ENCODE results near the gene DNAH8. TPM values are rescaled to one million over a fixed set of nuclear protein-coding genes. Genes with fewer than 3 reads are reported as not detected.
A peak's percentile ranks its signal among the peaks of the same experiment; 100 is the strongest.

Gene DNAH8
- total RNA-seq, 3 donors from 2014 or later (not counting 1 experiment from before 2014, with no cell fraction given) = 0.10 TPM; not detected in 2

- Mint-ChIP-seq H3K9me3 (no peaks in the 10 kb centered on the region), H3K36me3 (no peaks in the 10 kb centered on the region), H3K4me3 (no peak overlapping the region), H3K27me3 (ENCODE audit: low read depth in 2 of 2) (peaks cover 32 to 62% of the 10 kb centered on the region in 2 donors), H3K27ac (no peak overlapping the region), H3K4me1 (no peaks in the 10 kb centered on the region)
- H3K4me1 ChIP-seq (ENCODE audit: control insufficient read depth, insufficient read depth, low read length) = no peaks in the 10 kb centered on the region
- no peak overlapping the region for H3K27ac ChIP-seq (ENCODE audit: low read length)
- ATAC-seq (no peak), DNase-seq (no peak)
- 58% methylated on average over 2 of the region's 5 CpGs for WGBS (ENCODE audit: insufficient coverage)
- H3K27me3 ChIP-seq (ENCODE audit: control insufficient read depth, insufficient read depth, low read length) = peaks cover 3% of the 10 kb centered on the region
- no peak overlapping the region for H3K4me3 ChIP-seq (ENCODE audit: low read length)
- intact Hi-C loops (cut with micrococcal nuclease) = no loop called here
- no peaks in the 10 kb centered on the region for H3K9me3 ChIP-seq (ENCODE audit: control insufficient read depth, insufficient read depth, low read length)
- TF ChIP-seq CTCF (IDR thresholded peaks at IDR 0.05) = peak; percentile 11
- no peaks in the 10 kb centered on the region for H3K36me3 ChIP-seq (ENCODE audit: control insufficient read depth, insufficient read depth, low read length)
Observed at GRCh38 chr6:38739532-38739931, 24.4 kb downstream of the DNAH8 start.

GRCh38 chr6:38749473-38749872, 34.4 kb downstream of the DNAH8 start:
- H3K4me3 ChIP-seq (ENCODE audit: low read length) = no peak overlapping the region
- Mint-ChIP-seq H3K27ac (no peak overlapping the region), H3K4me1 (no peaks in the 10 kb centered on the region), H3K9me3 (no peaks in the 10 kb centered on the region), H3K27me3 (ENCODE audit: low read depth in 2 of 2) (peaks cover 17 to 36% of the 10 kb centered on the region in 2 donors), H3K36me3 (no peaks in the 10 kb centered on the region), H3K4me3 (no peak overlapping the region)
- TF ChIP-seq CTCF (IDR thresholded peaks at IDR 0.05) = no peak
- no peaks in the 10 kb centered on the region for H3K27me3 ChIP-seq (ENCODE audit: control insufficient read depth, insufficient read depth, low read length)
- no peaks in the 10 kb centered on the region for H3K36me3 ChIP-seq (ENCODE audit: control insufficient read depth, insufficient read depth, low read length)
- WGBS (ENCODE audit: insufficient coverage) = no CpG with 5 or more reads among the region's 1 CpG
- intact Hi-C loops (cut with micrococcal nuclease) = no loop called here
- DNase-seq (no peak), ATAC-seq (no peak)
- no peak overlapping the region for H3K27ac ChIP-seq (ENCODE audit: low read length)
- no peaks in the 10 kb centered on the region for H3K9me3 ChIP-seq (ENCODE audit: control insufficient read depth, insufficient read depth, low read length)
- H3K4me1 ChIP-seq (ENCODE audit: control insufficient read depth, insufficient read depth, low read length) = no peaks in the 10 kb centered on the region

- H3K27me3 ChIP-seq (ENCODE audit: control insufficient read depth, insufficient read depth, low read length) = no peaks in the 10 kb centered on the region
- H3K9me3 ChIP-seq (ENCODE audit: control insufficient read depth, insufficient read depth, low read length) = no peaks in the 10 kb centered on the region
- H3K27ac ChIP-seq (ENCODE audit: low read length) = no peak overlapping the region
- no peaks in the 10 kb centered on the region for H3K4me1 Mint-ChIP-seq
- H3K27ac Mint-ChIP-seq = no peak overlapping the region
- TF ChIP-seq CTCF (IDR thresholded peaks at IDR 0.05) = no peak
- no peak overlapping the region for H3K4me3 ChIP-seq (ENCODE audit: low read length)
- no peak for DNase-seq
- intact Hi-C loops (cut with micrococcal nuclease) = no loop called here
- H3K9me3 Mint-ChIP-seq = no peaks in the 10 kb centered on the region
- ATAC-seq = no peak
- H3K36me3 ChIP-seq (ENCODE audit: control insufficient read depth, insufficient read depth, low read length) = no peaks in the 10 kb centered on the region
- peaks cover 6 to 19% of the 10 kb centered on the region in 2 donors for H3K27me3 Mint-ChIP-seq (ENCODE audit: low read depth in 2 of 2)
- no peaks in the 10 kb centered on the region for H3K4me1 ChIP-seq (ENCODE audit: control insufficient read depth, insufficient read depth, low read length)
- H3K4me3 Mint-ChIP-seq = no peak overlapping the region
- no peaks in the 10 kb centered on the region for H3K36me3 Mint-ChIP-seq
- no CpG with 5 or more reads among the region's 1 CpG for WGBS (ENCODE audit: insufficient coverage)
Observed at GRCh38 chr6:38750968-38751615, 36.0 kb downstream of the DNAH8 start.

- Mint-ChIP-seq H3K4me1 (no peaks in the 10 kb centered on the region), H3K36me3 (no peaks in the 10 kb centered on the region), H3K4me3 (no peak overlapping the region), H3K9me3 (no peaks in the 10 kb centered on the region), H3K27ac (no peak overlapping the region), H3K27me3 (ENCODE audit: low read depth in 2 of 2) (peaks cover 5% of the 10 kb centered on the region in 2 donors)
- no peak overlapping the region for H3K4me3 ChIP-seq (ENCODE audit: low read length)
- DNase-seq = no peak
- no peaks in the 10 kb centered on the region for H3K4me1 ChIP-seq (ENCODE audit: control insufficient read depth, insufficient read depth, low read length)
- no peaks in the 10 kb centered on the region for H3K36me3 ChIP-seq (ENCODE audit: control insufficient read depth, insufficient read depth, low read length)
- no peak for TF ChIP-seq CTCF (IDR thresholded peaks at IDR 0.05)
- no peak overlapping the region for H3K27ac ChIP-seq (ENCODE audit: low read length)
- no peaks in the 10 kb centered on the region for H3K9me3 ChIP-seq (ENCODE audit: control insufficient read depth, insufficient read depth, low read length)
- no peak for ATAC-seq
- H3K27me3 ChIP-seq (ENCODE audit: control insufficient read depth, insufficient read depth, low read length) = no peaks in the 10 kb centered on the region
- intact Hi-C loops (cut with micrococcal nuclease) = no loop called here
Observed at GRCh38 chr6:38753707-38754106, 38.6 kb downstream of the DNAH8 start.
